ENCODE measurements around the gene PLEKHH3.

- TF ChIP-seq CTCF (IDR thresholded peaks at IDR 0.05): no peak
- TF ChIP-seq POLR2A (IDR thresholded peaks at IDR 0.05): no peak
These were observed 11.0 kb upstream of the PLEKHH3 start for GRCh38 chr17:42687707-42688320.

All from body of pancreas (tissue), 4 donors.